GM18508 (cell line): ENCODE data around the gene CAMK4.

Experiments used
- ATAC-seq: cut with Tn5 transposase; IDR thresholded peaks from one replicate; pipeline ENCODE4 v1.9.1; 2021; ENCODE audit warnings: moderate number of reproducible peaks; ENCODE audit not compliant: insufficient read depth, unreplicated experiment

The CAMK4 gene

DNA sequence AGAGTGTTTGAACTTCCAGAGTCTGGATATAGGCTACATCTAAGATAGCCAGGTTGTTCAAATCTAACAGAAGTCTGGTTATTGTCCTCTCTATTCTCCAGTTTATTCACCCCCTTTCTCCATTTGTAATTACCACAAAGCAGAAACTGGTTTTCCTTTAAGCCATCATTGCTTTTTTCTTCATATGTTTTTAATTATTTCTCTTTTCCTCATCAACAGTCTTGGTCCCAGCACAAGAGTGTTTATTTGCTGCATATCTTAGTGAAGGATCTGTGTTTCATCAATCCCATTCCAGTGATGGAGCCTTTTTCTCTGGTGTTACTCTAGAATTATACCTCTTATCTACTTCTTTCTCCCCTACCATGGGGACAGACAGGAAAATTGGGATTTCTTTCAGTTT lies 142.2 kb downstream of the CAMK4 start:
- ATAC-seq: no peak

DNA sequence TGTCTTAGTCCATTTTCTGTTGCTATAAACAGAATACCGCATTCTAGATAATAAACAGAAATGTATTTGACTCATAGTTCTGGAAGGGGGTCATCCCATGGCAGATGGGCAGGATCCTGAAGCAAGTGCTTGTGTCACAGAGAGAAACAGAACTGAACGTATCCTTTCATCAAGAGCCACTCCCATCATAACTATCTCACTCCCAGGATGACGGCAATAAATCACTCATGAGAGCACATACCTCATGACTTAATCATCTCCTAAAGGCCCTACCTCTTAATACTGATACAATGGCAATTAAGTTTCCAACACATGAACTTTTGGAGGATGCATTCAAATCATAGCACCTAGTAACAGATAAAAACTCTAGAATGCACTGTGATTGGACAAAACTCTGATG lies 142.9 kb downstream of the CAMK4 start:
- no peak for ATAC-seq

DNA sequence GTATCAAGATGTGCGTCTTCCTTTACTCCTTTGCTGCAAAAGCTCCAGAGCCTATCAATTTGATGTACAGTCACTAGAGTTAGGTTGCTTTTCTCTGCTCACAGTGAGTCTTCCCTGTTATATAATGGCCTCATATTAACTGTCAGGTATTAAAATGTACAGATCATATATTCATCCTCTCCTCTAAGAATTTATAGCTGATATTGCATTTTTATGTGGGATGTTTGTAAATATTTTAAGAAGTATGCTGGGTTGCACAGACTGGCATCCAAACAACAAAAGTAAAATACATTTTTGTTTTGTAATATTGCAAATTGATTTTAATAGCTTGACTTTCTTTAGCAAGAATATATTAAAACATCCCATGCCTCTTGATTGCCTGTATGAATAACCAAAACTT lies 148.6 kb downstream of the CAMK4 start:
- no peak for ATAC-seq

DNA sequence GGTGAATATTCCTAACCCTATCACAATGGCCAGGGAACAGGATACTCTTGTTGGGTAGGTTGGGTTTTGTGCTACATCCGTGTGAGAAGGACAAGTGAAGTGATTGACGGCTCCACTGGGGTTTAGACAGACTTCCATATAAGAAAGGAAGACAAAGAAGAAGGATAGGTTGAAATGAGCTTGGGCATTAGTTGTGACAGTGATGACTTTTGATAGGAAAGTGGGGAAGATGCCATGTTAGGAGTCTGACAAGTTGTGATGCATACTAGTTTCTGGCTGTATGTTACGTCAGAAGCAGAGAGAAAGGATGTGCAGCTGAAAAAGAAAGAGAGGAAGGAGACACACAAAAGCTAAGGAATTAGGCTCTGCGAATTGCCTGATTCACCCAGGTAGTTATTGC lies 150.2 kb downstream of the CAMK4 start:
- no peak for ATAC-seq

DNA sequence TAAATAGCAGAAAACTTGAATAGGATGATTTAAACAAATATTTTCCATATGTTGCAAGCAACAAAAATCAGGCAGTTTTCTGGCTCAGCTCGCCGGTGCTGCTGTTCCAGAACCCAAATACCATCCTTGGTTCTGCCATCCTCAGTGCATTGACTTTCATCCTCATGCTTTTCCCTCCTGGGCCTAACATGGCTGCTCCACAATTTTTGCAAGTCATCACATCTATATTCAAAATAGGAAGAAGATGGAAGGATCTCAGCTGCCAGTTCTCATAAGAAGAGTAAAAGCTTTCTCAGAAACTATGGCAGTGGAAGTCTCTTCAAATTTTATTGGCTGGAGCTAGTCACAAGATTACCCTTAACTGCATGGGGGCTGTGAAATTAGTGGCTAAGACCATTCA lies 151.5 kb downstream of the CAMK4 start:
- no peak for ATAC-seq

DNA sequence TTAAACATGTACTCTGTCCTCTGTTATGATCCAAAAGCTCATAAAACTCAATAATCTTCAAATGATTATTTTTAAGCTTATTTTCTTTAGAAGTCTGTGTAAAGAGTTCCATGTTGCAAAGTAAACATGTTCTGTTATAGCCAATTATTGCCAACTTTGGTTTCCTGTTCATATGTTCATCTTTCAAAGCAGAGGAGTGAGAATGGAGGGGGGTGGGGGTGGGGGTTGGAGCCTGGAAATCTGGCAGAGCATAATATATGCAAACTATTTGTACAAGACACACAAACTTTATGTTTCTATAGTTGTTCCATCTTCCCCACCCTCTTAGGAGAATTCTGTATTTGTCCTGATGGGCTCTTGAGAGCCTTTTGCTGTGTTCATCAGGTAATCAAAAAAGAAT lies 153.1 kb downstream of the CAMK4 start:
- no peak for ATAC-seq

DNA sequence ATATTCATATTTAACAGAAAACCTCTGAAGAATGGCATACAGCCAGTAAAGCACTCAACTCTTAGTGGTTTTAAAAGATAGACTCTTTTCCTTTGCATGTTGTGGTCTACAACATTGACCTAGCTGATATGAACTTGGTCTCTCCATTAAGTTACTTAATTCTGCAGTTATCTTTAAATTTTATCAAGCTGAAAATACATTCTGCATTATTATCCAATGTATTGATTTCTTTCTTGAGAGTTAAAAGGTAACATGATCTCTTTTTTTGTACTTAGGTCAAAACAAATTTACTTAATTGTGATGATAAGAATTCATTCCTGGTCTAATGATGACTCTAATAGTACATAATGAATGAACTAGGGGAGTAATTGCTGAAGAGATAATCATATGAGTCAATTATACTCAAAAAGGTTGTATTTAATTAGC lies 155.2 kb downstream of the CAMK4 start:
- ATAC-seq: no peak

DNA sequence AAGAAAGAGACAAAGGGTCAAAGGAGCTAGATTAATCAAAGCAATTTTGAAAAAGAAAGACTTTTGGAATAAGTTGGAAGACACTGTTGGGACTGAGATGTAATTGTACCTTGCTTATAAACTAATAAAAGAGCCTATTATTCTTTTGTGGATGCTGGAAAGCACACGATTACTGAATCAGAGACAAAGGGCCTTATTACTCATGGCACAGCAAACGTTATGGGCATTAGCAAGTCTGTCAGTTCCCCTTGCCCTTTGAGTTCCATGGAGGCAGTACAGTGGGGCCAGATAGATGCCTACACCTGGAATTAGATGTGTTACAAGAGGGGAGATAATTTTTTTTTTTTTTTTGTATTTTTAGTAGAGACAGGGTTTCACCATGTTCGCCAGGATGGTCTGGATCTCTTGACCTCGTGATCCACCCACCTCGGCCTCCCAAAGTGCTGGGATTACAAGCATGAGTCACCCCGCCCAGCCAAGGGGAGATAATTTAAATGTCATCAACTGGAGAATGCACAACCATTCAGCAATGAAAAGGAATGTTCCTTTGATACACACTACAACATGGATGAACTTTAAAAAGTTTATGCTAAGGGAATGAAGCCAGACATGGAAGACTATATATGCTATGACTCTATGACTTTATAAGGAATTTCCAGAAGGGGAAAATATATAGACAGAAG lies 159.2 kb downstream of the CAMK4 start:
- ATAC-seq: no peak

DNA sequence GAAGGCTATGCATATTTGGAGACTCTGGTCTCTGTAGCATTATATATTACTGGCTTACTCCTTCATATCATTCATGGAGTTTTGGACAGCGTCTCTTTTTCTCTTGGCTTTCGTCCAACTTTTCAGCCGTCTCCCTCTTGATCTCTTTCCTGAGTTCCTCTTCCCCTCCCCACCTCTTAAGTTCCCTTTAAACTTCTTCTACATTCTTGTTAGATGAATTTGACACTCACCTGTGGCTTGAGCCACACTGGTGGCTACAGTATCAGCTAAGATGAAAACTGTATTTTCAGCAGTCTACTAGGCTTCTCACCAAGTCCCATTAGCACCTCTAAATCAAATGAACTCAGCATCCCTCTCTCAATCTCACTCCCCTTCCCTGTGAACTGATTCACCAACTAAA lies 160.0 kb downstream of the CAMK4 start:
- ATAC-seq: no peak

DNA sequence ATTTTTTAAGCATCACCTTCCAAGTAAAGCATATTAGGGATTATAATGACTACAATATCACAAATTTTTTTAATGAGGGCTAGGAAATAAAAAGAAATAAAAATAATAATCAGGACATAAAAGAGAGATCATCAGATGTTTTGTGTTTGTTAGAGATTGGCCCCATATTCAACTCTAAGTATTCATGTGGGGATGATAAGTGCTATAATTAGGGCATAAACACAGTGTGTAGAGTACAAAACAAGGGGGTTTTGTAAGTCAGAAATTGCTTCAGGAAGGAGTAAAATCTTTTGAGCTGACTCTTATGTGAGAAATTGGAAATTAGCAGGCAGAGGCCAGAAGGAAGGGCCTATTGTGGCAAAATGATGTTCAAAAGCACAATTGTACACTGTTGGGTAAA lies 160.9 kb downstream of the CAMK4 start:
- ATAC-seq: no peak

DNA sequence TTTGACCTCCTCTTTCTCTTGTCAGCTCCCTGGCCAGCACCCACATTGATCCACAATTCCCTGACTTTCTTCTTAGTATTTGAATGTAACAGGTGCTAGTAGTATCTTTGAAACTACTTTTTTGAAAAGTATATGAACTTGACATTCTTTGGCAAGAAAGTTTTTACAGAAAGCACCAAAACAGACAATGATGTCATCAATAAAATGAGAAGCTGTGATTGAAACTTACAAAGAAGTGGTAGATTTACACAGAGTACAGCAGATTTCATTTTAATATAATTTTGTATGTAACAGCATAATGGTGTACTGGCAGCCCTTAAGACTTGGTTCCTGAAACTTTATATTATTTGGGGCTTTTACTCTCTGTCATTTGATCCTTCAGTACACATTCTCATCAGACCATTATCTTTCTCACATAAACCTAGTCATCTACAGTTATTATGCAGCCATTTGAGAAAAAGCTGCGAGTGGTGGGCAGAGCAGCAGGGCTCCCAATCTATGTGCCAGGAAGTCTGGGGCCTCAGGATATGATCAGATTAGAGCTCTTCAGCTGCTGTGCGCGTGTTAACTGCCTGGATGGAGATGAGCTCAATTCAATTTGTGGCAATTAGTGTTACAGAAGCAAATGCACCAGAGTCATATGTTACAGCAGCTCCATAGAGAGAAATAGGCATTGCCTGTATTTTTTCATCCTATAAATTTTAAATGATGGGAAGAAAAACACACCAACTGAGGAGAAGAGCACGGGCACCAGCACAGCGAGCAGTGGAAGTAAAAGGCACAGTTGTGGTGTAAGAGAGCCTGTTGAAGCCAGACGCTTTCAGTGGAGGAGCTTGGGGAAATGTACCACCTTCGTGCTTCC lies 162.0 kb downstream of the CAMK4 start:
- no peak for ATAC-seq

DNA sequence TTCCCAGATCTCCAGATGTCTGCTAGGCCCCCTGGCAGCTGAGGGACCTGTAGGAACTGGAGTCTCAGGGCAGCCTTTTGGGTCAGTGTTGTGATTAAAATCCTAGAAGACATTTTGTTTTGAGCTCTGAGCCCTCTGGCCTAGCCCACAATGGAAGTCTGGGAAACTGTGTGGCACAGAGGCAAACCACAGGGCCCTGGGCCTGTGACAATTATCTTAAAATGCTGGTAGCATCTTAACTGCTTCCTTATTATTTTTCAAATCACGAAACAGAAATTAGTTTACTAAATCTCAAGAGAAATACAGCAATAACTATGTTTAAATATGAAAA lies 162.6 kb downstream of the CAMK4 start:
- no peak for ATAC-seq

DNA sequence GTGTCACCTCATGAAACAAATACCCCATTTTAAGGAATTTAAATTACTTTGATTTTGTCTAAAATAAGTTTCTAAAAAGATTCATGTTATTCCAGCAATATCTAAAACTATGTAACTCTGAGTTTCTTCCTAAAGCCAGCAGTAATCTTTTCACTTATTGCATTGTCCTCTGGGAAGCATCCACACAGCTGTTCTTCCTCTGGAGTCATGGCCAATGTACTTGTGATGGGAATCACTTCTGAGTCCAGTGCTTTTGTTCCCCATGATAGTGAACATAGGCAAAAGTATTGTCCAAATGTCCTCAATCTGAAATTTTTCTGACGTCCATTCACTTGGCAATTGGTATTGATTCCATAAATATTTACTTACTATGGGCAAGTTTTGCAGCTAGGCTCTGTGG lies 163.2 kb downstream of the CAMK4 start:
- ATAC-seq: no peak

DNA sequence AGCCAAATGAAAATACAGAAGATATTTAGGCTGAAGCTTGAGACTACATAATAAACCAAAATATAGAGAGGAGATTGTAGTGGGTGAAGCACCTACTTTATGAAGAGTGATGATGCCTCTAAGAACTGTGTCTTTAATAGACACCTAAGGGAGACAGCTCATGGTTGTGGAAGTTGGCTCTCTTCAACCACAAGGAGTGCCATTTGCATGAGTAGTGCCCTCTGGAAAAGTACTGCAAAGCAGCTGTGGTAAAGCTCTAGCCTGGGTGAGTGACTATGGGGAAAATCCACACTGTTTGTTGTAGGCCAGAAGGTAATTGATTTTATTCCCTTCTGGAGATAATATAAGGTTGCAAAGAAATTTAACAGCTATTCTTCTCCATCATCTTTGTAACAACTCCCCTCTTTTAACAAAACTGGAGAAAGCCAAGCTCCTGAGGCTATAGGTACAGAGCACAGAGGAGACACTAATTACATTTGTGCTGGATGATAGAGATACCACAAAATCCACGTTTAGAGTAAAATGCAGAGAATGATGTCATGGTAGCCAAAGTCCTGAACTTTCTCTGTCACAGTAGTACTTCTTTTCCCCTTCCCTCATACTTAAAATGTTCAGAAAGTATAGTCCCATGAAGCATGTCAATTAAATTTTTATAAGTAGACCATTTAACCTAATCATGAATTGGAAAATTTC lies 165.4 kb downstream of the CAMK4 start:
- no peak for ATAC-seq

DNA sequence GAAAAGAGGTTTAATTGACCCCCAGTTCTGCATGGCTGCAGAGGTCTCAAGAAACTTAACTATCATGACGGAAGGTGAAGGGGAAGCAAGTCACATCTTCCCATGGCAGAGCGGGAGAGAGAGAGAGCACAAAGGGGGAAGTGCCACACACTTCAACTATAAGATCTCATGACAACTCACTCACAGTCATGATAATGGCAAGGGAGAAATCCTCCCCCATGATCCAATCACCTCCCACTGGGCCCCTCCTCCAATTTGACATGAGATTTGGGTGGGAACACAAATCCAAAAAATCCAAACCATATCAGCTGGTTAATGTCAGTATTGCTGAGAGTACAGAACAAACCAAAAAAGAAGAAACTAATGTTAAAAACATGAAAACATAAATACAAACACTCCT lies 168.0 kb downstream of the CAMK4 start:
- no peak for ATAC-seq

DNA sequence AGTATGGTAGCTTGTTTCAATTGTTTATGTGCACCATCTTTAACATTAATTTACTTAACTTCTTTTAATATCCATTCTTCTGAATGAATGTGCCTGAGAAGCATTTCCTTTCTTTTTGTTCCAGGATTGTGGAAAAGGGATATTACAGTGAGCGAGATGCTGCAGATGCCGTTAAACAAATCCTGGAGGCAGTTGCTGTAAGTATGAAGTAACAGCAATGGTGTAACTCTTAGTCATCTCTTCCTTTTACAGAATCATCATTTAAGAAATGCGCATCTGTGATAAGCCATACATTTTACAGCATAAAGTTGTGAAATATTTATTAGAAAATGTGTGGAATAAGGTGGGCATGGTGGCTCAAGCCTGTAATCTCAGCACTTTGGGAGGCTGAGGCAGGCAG lies 170.4 kb downstream of the CAMK4 start:
- no peak for ATAC-seq

DNA sequence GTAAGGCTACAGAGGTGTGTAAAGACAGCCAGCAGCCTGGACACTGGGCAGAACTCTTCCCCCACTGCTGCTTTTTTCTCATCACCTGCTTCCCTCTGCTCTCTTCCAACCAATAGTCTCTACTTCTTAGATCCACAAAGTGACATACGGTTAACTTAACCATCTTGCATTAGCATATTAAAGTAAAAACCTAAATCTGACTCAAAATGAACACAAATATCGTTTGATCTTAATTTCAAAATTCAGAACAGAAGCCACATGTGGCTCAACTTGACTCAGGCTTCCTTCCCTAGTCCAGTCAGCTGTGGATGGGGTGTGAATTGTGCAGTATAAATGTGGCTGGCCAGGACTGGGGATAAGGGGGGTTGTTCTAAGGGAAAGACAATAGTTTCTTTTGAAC lies 173.8 kb downstream of the CAMK4 start:
- no peak for ATAC-seq

DNA sequence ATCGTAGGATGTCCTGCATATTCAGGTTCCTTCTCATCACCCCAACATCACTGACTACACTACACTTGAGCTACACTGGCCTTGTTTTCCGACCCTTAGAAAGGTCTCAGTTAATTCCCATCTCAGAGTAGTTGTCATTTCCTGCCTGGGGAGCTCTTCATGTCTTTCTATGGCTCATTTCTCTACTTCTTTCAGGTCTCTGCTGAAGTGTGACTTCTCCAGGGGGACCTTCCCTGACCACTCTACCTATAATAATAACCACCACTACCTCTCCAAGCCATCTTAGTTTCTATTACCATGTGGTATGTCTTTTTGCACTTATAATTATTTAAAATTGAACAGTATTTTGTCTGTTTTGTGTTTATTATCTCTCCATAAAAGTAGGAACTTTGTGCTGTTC lies 174.9 kb downstream of the CAMK4 start:
- ATAC-seq: no peak

DNA sequence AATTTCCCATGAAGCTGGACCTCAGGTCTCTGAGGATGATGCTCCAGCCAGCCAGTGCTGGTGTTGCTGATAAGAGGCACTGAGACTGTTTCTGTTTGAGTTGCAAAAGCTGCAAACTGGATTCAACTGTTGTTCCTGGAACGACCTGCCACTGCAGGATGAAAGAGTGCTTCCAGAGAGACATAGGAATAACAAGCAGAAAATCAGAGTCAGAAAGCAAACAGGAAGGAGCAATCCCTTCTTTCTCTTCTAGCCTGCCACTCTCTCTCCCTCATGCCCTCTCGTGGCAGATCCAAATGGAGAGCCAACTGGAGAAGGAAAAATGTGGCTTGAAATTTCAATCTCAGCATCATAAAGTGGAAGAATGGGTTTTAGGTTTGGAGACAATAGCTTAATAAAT lies 177.7 kb downstream of the CAMK4 start:
- ATAC-seq: no peak

DNA sequence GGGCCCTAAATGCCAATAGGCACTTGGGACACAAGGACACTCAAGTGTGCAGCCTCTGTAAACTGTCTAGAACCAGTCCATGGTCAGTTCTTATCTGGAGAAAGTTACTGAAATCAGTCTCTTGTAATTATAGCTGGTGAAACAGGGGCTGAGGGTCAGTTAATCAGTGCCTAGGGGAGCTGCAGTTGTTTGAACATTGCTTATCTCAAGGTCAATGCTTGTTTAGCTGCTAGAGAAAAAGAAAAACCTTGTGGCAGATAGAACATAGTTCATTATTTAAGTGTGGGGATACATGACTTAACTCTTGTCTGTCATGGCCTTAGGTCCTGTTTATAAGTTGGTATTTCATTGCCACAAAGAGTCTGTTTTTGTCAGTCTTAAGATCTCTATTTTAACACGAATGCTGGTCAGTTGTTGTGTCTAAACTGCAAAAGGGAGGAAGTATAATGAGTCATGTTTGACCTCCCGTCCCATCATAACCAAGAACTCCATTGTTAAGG lies 180.1 kb downstream of the CAMK4 start:
- ATAC-seq: no peak

DNA sequence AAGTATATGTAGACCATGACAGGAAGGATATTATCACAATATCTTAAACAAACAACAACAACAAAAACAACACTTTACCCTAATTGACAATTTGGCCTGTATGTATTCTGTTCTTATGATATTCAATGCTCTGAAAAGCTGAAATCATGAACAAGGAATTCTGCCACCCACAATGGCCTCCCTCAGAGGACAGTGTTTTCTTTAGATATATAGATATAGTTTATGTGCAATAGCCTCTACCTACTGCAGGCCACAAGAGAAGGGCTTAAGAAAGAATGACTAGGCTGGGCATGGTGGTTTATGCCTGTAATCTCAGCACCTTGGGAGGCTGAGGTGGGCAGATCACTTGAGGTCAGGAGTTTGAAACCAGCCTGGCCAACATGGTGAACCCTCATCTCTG lies 183.4 kb downstream of the CAMK4 start:
- ATAC-seq: no peak
